ENCODE results near the gene SNX21.

DNA sequence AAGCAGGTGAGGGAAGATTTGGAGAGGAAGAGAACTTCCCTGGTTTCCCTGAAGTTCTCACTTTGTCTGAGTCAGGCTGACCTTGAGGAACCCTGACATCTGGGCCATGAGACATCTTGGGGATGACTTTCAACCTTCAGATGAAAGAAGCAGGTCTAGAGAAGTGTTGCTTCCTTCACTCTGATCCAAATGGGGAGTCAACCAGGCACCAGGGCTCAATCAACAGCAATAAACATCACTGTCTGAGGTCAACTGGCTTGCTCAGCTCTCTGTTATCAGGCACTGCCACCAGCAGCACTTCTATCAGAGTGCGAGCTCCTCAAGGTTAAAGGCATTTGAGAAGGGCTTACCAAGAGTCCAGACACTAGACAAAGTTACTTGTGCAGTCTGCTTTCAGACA, 17.3 kb downstream of the SNX21 start:
- TF ChIP-seq EZH2 (IDR thresholded peaks at IDR 0.05; ENCODE audit: borderline replicate concordance, low read length) (no peak), CTCF (IDR thresholded peaks at IDR 0.05; ENCODE audit: low read length) (no peak)
